ENCODE measurements around the gene MAN2A2.
"Not testable (repeated sequence)": the region's sequence is repeated elsewhere in the genome, so short reads cannot be mapped to it uniquely, and the experiment has no call there.

MAN2A2 gene

GRCh38 chr15:90871716-90872485 is 31.2 kb upstream of the MAN2A2 start:
- DNase-seq = no peak

DNA sequence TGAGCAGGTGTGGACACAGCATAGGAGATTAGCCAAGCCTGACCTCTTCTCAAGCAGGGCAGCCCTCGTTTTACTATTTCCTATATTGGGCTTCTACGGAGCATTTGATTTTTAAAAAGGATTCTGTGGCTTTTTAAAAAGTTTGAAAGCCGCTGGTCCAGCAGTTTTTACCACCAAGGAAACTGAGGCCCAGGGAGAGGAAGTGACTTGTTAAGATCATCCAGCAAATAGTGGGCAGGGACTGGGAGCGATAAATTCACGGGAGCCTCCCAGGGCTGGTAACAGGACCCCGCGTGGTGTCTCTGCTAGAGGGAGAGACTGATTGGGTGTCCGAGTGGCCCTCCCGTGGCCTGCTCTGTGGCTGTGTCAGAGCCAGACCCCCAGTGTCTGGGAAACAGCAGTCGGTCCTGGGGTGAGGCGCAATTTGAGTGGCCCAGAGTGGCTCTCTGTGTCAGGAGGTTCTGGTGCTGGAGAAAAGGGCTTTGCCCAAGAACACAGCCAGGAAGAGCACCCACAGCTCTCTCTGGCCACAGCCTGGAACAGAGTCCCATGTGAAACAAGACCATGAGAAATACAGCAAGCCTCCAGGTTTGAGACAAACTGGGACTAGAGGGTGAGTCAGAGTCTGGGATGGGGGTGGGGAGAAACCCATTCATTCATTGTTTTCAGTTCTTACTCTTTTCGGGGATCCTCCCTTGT is 30.5 kb upstream of the MAN2A2 start:
- DNase-seq = peak; percentile 71 to 86

DNA sequence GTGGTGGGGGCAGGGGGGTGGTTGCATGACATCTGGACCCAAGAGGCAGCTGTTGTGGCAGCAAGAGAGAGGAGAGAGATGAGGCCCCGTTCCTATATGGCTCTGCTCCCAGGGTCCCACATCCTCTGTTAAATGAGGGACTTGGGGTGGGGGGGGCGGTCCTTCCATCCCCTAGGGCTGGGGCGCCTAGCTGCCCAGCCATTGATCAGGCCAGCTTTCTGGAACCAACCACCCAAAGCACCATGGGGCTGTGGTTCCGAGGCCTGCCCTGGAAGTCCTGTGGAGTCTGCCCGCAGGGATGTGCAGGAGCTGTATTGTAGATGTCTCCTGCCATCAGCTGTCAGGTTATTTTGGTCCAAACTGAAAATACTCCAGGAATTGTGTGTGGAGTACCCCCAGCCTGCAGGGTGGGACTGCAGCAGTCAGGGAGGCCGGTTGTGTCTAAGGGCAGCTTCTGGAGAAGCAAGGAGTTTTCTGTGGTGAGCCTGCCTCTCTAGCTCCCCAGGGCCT is 29.6 kb upstream of the MAN2A2 start:
- DNase-seq = no peak

DNA sequence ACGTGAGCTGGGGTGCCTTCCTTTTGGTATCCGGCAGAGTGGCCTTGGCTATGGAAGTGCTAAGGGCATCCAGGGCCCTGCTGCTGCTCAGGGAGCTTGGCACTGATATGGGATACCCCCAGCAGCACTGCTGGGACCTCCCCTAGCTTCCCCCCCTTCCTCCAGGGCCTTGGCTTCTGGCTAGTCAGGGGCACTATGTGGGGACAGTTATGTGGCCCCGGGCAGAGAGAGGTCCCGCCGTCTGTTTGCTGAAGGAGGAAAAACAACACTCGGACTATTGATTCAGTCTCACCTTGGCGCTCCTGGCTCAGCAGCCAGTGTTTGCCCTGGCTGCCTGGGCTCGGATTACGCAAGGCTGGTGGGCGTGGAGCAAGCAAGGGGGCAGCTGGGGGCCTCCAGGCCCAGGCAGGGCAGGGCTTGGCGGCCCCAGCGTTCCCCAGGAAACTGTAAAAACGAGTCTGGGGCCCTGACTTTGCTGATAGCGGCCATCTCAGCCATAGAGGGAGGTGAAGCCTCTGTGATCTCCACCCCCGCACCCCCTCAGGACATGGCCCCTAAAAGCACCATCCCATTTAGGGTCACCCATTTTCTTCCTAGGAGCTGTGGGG is 29.0 kb upstream of the MAN2A2 start:
- DNase-seq = no peak

GRCh38 chr15:90874986-90875385 is 28.1 kb upstream of the MAN2A2 start:
- not testable (repeated sequence) for DNase-seq

- no peak for DNase-seq
Measured at GRCh38 chr15:90875549-90875981, 27.5 kb upstream of the MAN2A2 start.

- no peak for DNase-seq
Measured at GRCh38 chr15:90876046-90876445, 27.1 kb upstream of the MAN2A2 start.

DNA sequence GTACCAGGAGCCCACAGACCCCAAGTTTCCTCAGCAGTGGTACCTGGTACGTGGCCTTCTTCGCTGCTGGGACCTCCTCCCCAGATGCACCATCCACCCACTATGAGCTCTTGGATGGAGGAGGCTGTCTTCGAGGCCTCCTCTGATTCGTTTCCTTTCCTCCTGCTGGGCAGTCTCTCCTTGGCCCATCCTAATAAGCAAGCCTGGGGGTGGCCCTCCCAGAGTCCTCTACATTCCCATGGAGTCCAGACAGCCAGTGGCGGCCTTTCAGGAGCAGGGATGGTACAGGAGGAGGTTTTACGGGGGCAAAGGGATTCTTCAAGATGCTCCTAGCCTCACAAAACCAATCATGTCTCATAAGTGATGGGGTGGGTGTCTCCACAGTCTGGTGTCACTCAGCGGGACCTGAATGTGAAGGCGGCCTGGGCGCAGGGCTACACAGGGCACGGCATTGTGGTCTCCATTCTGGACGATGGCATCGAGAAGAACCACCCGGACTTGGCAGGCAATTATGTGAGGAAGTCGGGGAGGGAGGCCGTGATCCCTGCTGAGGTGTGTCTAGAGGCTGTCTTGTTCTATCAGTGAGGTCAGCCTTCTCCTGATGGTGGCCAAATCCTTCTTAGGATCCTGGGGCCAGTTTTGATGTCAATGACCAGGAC is 26.5 kb upstream of the MAN2A2 start:
- DNase-seq = no peak

DNA sequence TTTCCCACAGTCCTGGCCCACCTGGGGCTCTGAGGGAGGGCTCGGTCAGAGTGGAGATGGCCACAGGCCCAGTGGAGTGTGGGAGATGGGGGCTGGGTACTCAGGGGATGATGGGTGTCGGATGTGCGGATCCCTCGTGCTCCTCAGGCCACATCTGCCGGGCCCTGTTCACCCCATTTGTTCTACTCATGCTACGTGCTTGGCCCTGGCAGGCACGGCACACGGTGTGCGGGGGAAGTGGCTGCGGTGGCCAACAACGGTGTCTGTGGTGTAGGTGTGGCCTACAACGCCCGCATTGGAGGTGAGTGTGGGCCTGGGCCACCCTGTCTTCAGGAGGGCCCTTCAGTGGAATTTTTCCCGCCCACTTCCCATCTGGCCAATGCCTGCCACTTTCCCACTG is 25.8 kb upstream of the MAN2A2 start:
- DNase-seq = no peak

DNA sequence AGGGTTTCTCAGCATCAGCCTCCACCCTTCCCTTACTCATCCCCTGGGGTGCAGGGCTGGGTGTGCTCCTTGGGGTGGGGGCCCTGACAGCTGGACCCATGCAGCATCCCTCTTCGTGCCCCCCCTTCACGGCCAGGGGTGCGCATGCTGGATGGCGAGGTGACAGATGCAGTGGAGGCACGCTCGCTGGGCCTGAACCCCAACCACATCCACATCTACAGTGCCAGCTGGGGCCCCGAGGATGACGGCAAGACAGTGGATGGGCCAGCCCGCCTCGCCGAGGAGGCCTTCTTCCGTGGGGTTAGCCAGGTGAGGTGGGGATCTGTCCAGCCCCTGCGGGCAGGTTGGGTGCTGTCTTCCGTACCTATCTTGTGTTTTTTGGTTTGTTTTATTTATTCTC is 25.1 kb upstream of the MAN2A2 start:
- no peak for DNase-seq

DNA sequence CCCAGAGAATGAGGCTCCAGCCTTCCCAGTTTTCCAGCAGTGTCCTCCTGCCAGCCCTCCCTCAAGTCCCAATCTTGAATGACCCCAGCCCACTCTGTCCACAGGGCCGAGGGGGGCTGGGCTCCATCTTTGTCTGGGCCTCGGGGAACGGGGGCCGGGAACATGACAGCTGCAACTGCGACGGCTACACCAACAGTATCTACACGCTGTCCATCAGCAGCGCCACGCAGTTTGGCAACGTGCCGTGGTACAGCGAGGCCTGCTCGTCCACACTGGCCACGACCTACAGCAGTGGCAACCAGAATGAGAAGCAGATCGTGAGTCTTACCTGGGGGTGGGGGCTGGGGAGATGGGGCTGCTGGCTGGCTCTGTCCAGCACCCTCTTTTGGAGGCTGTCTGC is 24.4 kb upstream of the MAN2A2 start:
- DNase-seq = no peak

- no peak for DNase-seq
Measured at GRCh38 chr15:90879730-90880366, 23.3 kb upstream of the MAN2A2 start.

DNA sequence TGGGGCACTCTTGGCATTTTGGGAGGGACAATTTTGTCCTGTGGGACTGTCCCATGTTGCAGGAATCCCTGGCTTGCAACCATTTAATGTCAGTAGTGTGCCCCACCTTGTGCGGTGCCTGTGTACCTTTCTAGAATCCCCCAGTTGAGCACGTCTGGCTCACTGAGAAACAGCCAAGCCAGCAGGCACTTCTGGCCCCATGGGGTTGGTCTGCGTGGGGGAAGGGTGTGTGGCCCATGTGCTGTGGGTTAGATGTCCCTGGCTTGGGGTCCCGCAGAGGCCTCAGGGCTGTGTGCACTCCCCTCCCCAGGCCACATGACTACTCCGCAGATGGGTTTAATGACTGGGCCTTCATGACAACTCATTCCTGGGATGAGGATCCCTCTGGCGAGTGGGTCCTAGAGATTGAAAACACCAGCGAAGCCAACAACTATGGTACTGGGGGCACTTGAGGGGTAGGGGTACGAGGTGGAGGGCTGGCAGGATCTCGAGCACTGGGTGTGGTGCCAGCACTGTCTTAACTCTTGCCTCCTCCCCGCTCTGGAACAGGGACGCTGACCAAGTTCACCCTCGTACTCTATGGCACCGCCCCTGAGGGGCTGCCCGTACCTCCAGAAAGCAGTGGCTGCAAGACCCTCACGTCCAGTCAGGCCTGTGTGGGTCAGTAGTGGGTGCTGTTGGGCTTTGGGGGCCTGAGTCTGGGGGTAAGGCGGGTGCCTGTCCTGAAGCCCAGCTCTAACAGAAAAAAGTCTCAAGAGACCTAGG is 22.5 kb upstream of the MAN2A2 start:
- no peak for DNase-seq

- no peak for DNase-seq
Measured at GRCh38 chr15:90881181-90881977, 21.7 kb upstream of the MAN2A2 start.

DNA sequence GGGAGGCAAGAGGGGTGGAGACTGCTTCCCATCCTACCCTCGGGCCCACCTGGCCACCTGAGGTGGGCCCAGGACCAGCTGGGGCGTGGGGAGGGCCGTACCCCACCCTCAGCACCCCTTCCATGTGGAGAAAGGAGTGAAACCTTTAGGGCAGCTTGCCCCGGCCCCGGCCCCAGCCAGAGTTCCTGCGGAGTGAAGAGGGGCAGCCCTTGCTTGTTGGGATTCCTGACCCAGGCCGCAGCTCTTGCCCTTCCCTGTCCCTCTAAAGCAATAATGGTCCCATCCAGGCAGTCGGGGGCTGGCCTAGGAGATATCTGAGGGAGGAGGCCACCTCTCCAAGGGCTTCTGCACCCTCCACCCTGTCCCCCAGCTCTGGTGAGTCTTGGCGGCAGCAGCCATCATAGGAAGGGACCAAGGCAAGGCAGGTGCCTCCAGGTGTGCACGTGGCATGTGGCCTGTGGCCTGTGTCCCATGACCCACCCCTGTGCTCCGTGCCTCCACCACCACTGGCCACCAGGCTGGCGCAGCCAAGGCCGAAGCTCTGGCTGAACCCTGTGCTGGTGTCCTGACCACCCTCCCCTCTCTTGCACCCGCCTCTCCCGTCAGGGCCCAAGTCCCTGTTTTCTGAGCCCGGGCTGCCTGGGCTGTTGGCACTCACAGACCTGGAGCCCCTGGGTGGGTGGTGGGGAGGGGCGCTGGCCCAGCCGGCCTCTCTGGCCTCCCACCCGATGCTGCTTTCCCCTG is 21.0 kb upstream of the MAN2A2 start:
- no peak for DNase-seq

DNA sequence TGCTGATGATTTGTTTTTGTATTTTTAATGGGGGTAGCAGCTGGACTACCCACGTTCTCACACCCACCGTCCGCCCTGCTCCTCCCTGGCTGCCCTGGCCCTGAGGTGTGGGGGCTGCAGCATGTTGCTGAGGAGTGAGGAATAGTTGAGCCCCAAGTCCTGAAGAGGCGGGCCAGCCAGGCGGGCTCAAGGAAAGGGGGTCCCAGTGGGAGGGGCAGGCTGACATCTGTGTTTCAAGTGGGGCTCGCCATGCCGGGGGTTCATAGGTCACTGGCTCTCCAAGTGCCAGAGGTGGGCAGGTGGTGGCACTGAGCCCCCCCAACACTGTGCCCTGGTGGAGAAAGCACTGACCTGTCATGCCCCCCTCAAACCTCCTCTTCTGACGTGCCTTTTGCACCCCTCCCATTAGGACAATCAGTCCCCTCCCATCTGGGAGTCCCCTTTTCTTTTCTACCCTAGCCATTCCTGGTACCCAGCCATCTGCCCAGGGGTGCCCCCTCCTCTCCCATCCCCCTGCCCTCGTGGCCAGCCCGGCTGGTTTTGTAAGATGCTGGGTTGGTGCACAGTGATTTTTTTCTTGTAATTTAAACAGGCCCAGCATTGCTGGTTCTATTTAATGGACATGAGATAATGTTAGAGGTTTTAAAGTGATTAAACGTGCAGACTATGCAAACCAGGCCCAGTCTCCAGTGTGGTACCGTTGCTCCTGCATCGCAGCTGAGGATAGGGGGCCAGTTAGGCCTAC is 20.1 kb upstream of the MAN2A2 start:
- no peak for DNase-seq

DNA sequence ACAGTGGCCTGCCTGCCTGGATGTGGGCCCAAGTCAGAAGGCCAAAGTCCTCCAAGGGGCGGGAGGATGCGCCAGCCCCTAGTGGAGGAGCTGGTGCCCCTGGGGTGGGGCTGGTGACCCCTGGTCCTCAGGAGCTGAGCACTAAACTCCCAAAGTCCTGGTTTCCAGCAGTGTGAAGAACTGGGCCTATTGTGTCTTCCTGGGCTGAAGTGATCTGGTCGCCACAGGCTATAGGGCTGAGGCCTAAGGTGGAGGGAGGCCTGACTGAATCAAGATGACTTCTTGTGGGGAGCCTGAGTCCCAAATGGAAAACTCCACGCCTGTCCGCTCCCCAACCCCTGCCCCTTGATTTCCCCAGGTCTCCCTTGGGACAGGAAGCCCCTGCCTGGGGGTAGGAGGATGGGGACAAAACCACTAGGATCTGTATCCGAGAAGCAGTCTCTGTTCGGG is 19.6 kb upstream of the MAN2A2 start:
- DNase-seq = no peak

GRCh38 chr15:90883976-90884718 is 19.0 kb upstream of the MAN2A2 start, which contains the start of gene FES:
TSS of gene FES (plus strand) at chr15:90884504. CDS start at chr15:90885046, 542 bp downstream.
- peak in 1 of 2 donors; percentile 50 for DNase-seq

Data from inflammatory macrophage treated with lipopolysaccharide for 1 hour (primary cell).